Naive B cell (primary cell): ENCODE measurements around the gene RAD51B. TPM values are rescaled to one million over a fixed set of nuclear protein-coding genes. Genes with fewer than 3 reads are reported as not detected.

Experiments
- ATAC-seq, 2 donors: fragments of 150-1000 bp; cut with Tn5 transposase; 2 replicates each; pipeline ENCODE4 v1.10.0; 2021; ENCODE audit warnings: low read depth in 2 of 2, mild to moderate bottlenecking in 2 of 2, moderate library complexity in 2 of 2
- DNase-seq: peaks from one replicate; pipeline ENCODE4 v3.0.0; 2022
- H3K27ac Mint-ChIP-seq, 6 donors: one replicate each; pipeline ENCODE4 v1.8.0; 2020 to 2022; ENCODE audit warnings: mild to moderate bottlenecking in 6 of 6, mixed read lengths in 6 of 6, moderate library complexity in 5 of 6, inconsistent platforms in 2 of 6
- H3K27me3 Mint-ChIP-seq, 3 donors: one replicate each; pipeline ENCODE4 v1.8.0; 2021 to 2022; ENCODE audit warnings: mixed read lengths in 3 of 3, mild to moderate bottlenecking in 1 of 3
- H3K36me3 Mint-ChIP-seq, 2 donors: one replicate each; pipeline ENCODE4 v1.8.0; 2020 to 2022; ENCODE audit warnings: mixed read lengths in 2 of 2, inconsistent platforms in 1 of 2, mild to moderate bottlenecking in 1 of 2
- H3K4me1 Mint-ChIP-seq, 3 donors: one replicate each; pipeline ENCODE4 v1.8.0; 2020 to 2022; ENCODE audit warnings: mixed read lengths in 3 of 3, inconsistent platforms in 1 of 3, mild to moderate bottlenecking in 1 of 3, moderate library complexity in 1 of 3
- H3K4me3 Mint-ChIP-seq, 8 donors: one replicate each; pipeline ENCODE4 v1.8.0; 2020 to 2022; ENCODE audit warnings: mild to moderate bottlenecking in 8 of 8, mixed read lengths in 8 of 8, moderate library complexity in 8 of 8, inconsistent platforms in 2 of 8
- H3K9me3 Mint-ChIP-seq, 7 donors: one replicate each; pipeline ENCODE4 v1.8.0; 2020 to 2022; ENCODE audit warnings: mixed read lengths in 7 of 7, mild to moderate bottlenecking in 5 of 7, inconsistent platforms in 2 of 7, moderate library complexity in 1 of 7
- polyA plus RNA-seq, 6 donors: library from polyadenylated mRNA; unstranded; fragments of 300-500 nt; fragmentation: Illumina TruSeq; gene quantifications; one replicate each; pipeline ENCODE4 v1.2.3, GENCODE V29; 2021; ENCODE audit warnings: low read depth in 6 of 6

RAD51B gene
- polyA plus RNA-seq, 6 donors from 2014 or later = 27.4 to 37.2 (median 31.8) TPM

DNA sequence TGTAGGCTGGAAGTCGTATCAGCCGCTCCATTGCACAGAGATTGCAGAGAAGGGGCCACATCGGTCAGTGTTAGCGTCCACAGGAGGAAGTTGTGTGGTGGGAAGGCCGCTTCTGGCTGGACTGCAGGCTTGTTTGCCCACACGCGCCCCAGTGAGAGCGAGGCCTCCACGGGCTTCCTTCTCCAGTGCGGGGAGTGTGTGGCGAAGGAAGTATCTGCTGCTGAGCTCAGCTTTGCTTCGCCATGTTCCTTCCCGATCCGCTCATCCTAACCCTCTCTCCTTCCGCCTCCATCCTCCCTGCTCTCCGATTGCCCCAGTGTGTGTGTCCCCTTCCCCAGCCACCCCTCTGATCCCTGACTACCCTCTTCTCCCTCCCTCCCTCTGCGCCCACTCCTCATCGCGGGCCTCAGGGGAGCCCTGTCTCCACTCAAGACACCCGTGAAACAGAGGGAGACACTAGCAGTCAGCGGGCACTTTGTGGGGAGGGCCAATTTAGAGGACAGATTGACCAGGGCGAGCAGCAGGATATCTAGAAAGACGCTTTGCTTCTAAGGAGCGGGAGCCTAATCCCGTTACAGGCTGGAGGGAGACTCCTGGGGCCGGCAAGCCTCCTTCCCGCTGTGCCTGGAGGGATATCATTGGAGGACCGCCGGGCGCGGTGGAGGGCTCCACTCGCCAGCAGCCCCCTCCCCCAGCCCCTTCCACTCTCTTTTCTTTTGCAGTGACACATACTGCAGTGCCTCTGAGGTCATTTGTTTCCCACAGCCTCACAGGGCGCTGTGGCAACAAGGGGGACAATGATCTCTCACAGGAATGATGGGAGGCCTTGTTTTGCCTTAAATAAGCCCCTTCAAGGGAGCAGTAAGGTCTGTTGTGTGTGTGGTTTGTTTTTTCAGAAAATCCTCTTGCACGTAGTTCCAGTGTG, 544.5 kb downstream of the RAD51B start:
- Mint-ChIP-seq H3K27me3 (no peaks in the 10 kb centered on the region), H3K9me3 (peaks cover 0 to 2% (median 0%) of the 10 kb centered on the region in 7 donors), H3K27ac (peak overlapping the region; percentile 83 to 93 (median 87)), H3K36me3 (peaks cover 0 to 7% of the 10 kb centered on the region in 2 donors), H3K4me3 (peak overlapping the region in 6 of 8 donors; percentile 20 to 85 (median 51)), H3K4me1 (peaks cover 71 to 98% (median 77%) of the 10 kb centered on the region in 3 donors)
- DNase-seq (no peak), ATAC-seq (no peak)

DNA sequence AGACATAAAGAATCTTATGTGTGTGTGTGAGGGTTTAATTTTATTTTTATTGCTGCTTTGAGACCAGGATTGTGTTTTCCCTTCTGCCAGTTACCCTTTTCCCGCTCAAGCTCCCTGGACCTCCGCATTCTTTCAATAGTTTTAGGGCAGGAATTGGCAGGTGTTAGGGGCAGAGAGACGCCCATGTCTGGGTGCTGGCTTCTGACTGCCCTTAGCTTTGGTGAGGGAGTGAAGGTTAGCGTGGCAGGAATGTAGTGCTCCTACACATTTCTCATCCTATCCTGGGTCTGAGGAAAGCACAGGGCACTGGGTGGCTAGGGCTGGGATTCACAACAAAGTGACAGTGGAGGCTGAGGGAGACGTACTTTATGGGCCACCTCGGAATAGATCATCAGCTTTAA, 545.2 kb downstream of the RAD51B start:
- peaks cover 0 to 2% (median 0%) of the 10 kb centered on the region in 7 donors for H3K9me3 Mint-ChIP-seq
- H3K4me1 Mint-ChIP-seq = peaks cover 70 to 98% (median 77%) of the 10 kb centered on the region in 3 donors

GRCh38 chr14:68365228-68365627, 545.6 kb downstream of the RAD51B start:
- Mint-ChIP-seq H3K36me3 (peaks cover 0 to 5% of the 10 kb centered on the region in 2 donors), H3K27me3 (no peaks in the 10 kb centered on the region), H3K4me1 (peaks cover 70 to 98% (median 77%) of the 10 kb centered on the region in 3 donors), H3K9me3 (peaks cover 0 to 2% (median 0%) of the 10 kb centered on the region in 7 donors), H3K4me3 (peak overlapping the region in 2 of 8 donors; percentile 45 to 46), H3K27ac (peak overlapping the region; percentile 76 to 93 (median 85))
- ATAC-seq = no peak
- DNase-seq = no peak

More for the DNA sequence above, 545.2 kb downstream of the RAD51B start:
- ATAC-seq = no peak
- DNase-seq = no peak
- peak overlapping the region in 3 of 8 donors; percentile 23 to 46 (median 45) for H3K4me3 Mint-ChIP-seq
- no peaks in the 10 kb centered on the region for H3K27me3 Mint-ChIP-seq
- peaks cover 0 to 7% of the 10 kb centered on the region in 2 donors for H3K36me3 Mint-ChIP-seq
- peak overlapping the region; percentile 76 to 93 (median 84) for H3K27ac Mint-ChIP-seq

GRCh38 chr14:68366656-68367055, 547.1 kb downstream of the RAD51B start:
- peaks cover 0 to 3% (median 0%) of the 10 kb centered on the region in 7 donors for H3K9me3 Mint-ChIP-seq
- no peak overlapping the region for H3K4me3 Mint-ChIP-seq
- peaks cover 62 to 97% (median 75%) of the 10 kb centered on the region in 3 donors for H3K4me1 Mint-ChIP-seq
- DNase-seq = no peak
- no peak for ATAC-seq
- H3K27me3 Mint-ChIP-seq = no peaks in the 10 kb centered on the region
- no peaks in the 10 kb centered on the region for H3K36me3 Mint-ChIP-seq
- peak overlapping the region in 5 of 6 donors; percentile 72 to 96 (median 89) for H3K27ac Mint-ChIP-seq

DNA sequence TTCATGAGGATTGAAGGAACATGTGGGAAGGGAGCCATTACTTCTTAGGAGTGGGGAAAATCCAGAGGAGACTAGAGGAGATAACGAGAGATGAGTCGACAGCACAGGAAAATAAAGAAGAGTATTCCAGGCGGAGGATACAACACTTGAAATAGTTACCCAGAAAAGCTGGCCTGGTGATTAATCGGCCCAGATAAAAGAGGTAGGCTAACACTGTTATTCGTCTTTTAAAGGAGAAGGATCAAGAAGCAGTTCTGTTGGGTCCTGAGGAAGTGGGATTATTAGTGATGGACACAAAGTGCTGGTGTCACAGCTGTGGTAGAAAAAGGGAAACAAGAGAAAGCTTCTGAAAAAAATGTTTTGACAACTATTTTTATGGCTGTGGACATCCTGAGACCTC, 548.0 kb downstream of the RAD51B start:
- peak overlapping the region in 6 of 8 donors; percentile 17 to 86 (median 48) for H3K4me3 Mint-ChIP-seq

DNA sequence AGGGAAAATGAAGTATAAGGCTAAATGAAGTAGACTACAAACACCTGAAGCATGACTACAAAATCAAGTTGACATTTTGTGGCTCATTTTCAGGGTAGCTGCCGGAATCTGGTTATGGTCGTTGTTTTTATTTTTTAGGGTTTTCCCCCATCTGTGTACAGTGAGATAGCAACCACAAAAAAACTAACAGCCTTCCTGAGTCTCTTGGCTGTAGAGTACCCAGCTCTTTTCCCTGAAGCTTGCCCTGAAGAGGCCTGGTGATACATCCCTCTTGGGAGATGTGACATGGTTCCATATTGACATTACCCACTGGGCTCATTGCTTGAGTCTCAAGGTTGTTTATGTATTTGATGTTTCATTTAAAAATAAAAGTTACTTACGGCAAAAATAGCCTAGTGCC, 549.3 kb downstream of the RAD51B start:
- H3K27ac Mint-ChIP-seq = peak overlapping the region; percentile 81 to 96 (median 92)
- H3K4me1 Mint-ChIP-seq = peaks cover 71 to 96% (median 82%) of the 10 kb centered on the region in 3 donors
- peak; percentile 78 to 81 for ATAC-seq
- H3K9me3 Mint-ChIP-seq = peaks cover 0 to 12% (median 2%) of the 10 kb centered on the region in 7 donors
- H3K27me3 Mint-ChIP-seq = no peaks in the 10 kb centered on the region
- no peaks in the 10 kb centered on the region for H3K36me3 Mint-ChIP-seq
- DNase-seq = peak; percentile 44
- peak overlapping the region in 6 of 8 donors; percentile 32 to 83 (median 76) for H3K4me3 Mint-ChIP-seq

More for the DNA sequence above, 548.0 kb downstream of the RAD51B start:
- no peaks in the 10 kb centered on the region for H3K27me3 Mint-ChIP-seq
- peak overlapping the region; percentile 67 to 96 (median 92) for H3K27ac Mint-ChIP-seq
- DNase-seq (peak; percentile 43), ATAC-seq (peak; percentile 26 to 27)
- no peaks in the 10 kb centered on the region for H3K36me3 Mint-ChIP-seq
- peaks cover 70 to 97% (median 82%) of the 10 kb centered on the region in 3 donors for H3K4me1 Mint-ChIP-seq
- peaks cover 0 to 9% (median 0%) of the 10 kb centered on the region in 7 donors for H3K9me3 Mint-ChIP-seq

GRCh38 chr14:68369281-68370056, 549.9 kb downstream of the RAD51B start:
- Mint-ChIP-seq H3K36me3 (no peaks in the 10 kb centered on the region), H3K27me3 (no peaks in the 10 kb centered on the region), H3K9me3 (peaks cover 0 to 12% (median 2%) of the 10 kb centered on the region in 7 donors), H3K27ac (peak overlapping the region; percentile 81 to 96 (median 92)), H3K4me3 (peak overlapping the region; percentile 28 to 83 (median 64)), H3K4me1 (peaks cover 69 to 97% (median 82%) of the 10 kb centered on the region in 3 donors)
- ATAC-seq (no peak), DNase-seq (peak; percentile 13)

GRCh38 chr14:68370057-68370360, 550.4 kb downstream of the RAD51B start:
- Mint-ChIP-seq H3K27ac (peak overlapping the region; percentile 81 to 95 (median 88)), H3K36me3 (no peaks in the 10 kb centered on the region), H3K4me1 (peaks cover 69 to 97% (median 82%) of the 10 kb centered on the region in 3 donors), H3K9me3 (peaks cover 0 to 12% (median 2%) of the 10 kb centered on the region in 7 donors), H3K27me3 (no peaks in the 10 kb centered on the region), H3K4me3 (peak overlapping the region in 4 of 8 donors; percentile 33 to 72 (median 62))
- ATAC-seq (no peak), DNase-seq (no peak)

GRCh38 chr14:68372368-68372767, 552.8 kb downstream of the RAD51B start:
- ATAC-seq (no peak), DNase-seq (no peak)
- H3K4me3 Mint-ChIP-seq = peak overlapping the region in 3 of 8 donors; percentile 0 to 13 (median 13)
- H3K27me3 Mint-ChIP-seq = no peaks in the 10 kb centered on the region
- H3K9me3 Mint-ChIP-seq = peaks cover 0 to 12% (median 2%) of the 10 kb centered on the region in 7 donors
- peaks cover 76 to 97% (median 97%) of the 10 kb centered on the region in 3 donors for H3K4me1 Mint-ChIP-seq
- no peaks in the 10 kb centered on the region for H3K36me3 Mint-ChIP-seq
- H3K27ac Mint-ChIP-seq = peak overlapping the region; percentile 7 to 94 (median 87)

- no peak for ATAC-seq
- H3K9me3 Mint-ChIP-seq = peaks cover 0 to 12% (median 2%) of the 10 kb centered on the region in 7 donors
- DNase-seq = no peak
- peak overlapping the region in 2 of 8 donors; percentile 37 to 47 for H3K4me3 Mint-ChIP-seq
- no peaks in the 10 kb centered on the region for H3K36me3 Mint-ChIP-seq
- peaks cover 74 to 97% (median 95%) of the 10 kb centered on the region in 3 donors for H3K4me1 Mint-ChIP-seq
- peak overlapping the region in 5 of 6 donors; percentile 7 to 94 (median 80) for H3K27ac Mint-ChIP-seq
- H3K27me3 Mint-ChIP-seq = no peaks in the 10 kb centered on the region
Observed at GRCh38 chr14:68373124-68373646, 553.6 kb downstream of the RAD51B start.

DNA sequence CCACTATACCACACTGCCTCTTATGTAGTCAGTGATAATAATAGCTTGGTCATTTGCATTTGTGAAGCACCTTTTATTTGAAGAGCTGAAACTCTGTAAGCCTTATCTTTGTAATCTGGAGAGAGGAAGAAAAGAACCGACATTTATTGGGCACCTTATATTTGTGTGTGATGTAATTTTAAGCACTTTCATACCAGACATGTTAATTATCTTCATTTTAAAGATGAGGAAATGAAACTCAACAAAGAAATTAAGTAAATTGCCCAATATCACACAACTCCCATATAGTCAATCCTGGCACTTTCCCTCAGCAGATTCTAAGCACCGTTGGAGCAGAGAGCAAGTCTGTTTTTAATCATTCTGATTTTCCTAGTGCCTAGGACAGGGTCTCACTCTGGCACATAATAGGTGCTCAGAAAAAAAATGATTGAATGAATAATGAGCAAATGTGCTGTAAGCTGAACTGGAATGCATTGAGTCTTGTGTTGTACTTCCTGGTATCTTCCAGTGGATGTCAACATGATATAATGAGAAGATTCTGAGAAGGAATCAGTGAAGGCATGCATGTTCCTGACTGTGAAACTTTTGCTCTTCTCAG, 554.4 kb downstream of the RAD51B start:
- Mint-ChIP-seq H3K27me3 (no peaks in the 10 kb centered on the region), H3K4me3 (peak overlapping the region; percentile 7 to 73 (median 36)), H3K4me1 (peaks cover 69 to 91% (median 91%) of the 10 kb centered on the region in 3 donors), H3K36me3 (no peaks in the 10 kb centered on the region), H3K27ac (peak overlapping the region; percentile 73 to 94 (median 85)), H3K9me3 (peaks cover 0 to 12% (median 2%) of the 10 kb centered on the region in 7 donors)
- ATAC-seq = peak; percentile 71
- DNase-seq = peak; percentile 52

DNA sequence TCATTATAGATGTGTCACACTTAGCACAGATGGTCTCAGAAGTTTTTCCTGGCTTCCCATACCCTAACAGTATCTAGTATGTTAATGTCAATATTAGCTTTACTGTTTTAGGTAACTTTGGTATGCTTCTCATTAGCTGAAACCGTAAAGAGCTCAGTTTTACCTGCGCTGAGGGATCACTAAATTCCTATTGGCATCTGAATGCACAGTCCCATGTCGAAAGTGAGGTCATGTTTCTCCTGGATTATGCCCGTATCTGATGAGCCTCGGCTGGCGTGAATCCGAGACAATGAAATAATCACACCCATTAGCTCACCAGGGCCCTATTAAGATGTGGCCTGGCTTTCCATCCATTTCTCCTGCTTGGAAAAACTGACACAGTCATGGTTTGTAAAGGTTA, 555.1 kb downstream of the RAD51B start:
- Mint-ChIP-seq H3K4me1 (peaks cover 61 to 85% (median 83%) of the 10 kb centered on the region in 3 donors), H3K9me3 (peaks cover 0 to 12% (median 2%) of the 10 kb centered on the region in 7 donors), H3K27me3 (no peaks in the 10 kb centered on the region), H3K4me3 (peak overlapping the region in 3 of 8 donors; percentile 22 to 57 (median 32)), H3K27ac (peak overlapping the region in 4 of 6 donors; percentile 56 to 94 (median 90)), H3K36me3 (no peaks in the 10 kb centered on the region)
- ATAC-seq (no peak), DNase-seq (no peak)
